Large intestine (tissue), 3 donors: ENCODE data around the gene GM2A. TPM values are rescaled to one million over a fixed set of nuclear protein-coding genes. Genes with fewer than 3 reads are reported as not detected.

Source experiments
- DNase-seq, 2 donors: peaks; one replicate each; pipeline versions ENCODE4 v3.0.0 to v3.0.0-alpha.2; 2013
- H3K27ac ChIP-seq: one replicate; pipeline ENCODE4 v1.5.1; 2013; ENCODE audit warnings: low read length
- H3K27me3 ChIP-seq: 2 replicates; pipeline ENCODE4 v1.6.1; 2013; ENCODE audit warnings: low read length; ENCODE audit not compliant: control insufficient read depth, insufficient read depth
- H3K36me3 ChIP-seq: 2 replicates; pipeline ENCODE4 v1.6.1; 2013; ENCODE audit warnings: low read length; ENCODE audit not compliant: control insufficient read depth, insufficient read depth
- H3K4me1 ChIP-seq: one replicate; pipeline ENCODE4 v1.6.1; 2013; ENCODE audit warnings: low read length; ENCODE audit not compliant: control insufficient read depth, insufficient read depth
- H3K4me3 ChIP-seq: one replicate; pipeline ENCODE4 v1.5.1; 2013; ENCODE audit warnings: low read length
- H3K9me3 ChIP-seq: one replicate; pipeline ENCODE4 v1.6.1; 2013; ENCODE audit warnings: mild to moderate bottlenecking, low read depth, low read length, moderate library complexity; ENCODE audit not compliant: control insufficient read depth
- WGBS: methylation state at CpG from one replicate; pipeline ENCODE4 v1.1.5; 2013; ENCODE audit warnings: low lambda C conversion rate; ENCODE audit not compliant: insufficient coverage; 5-methylcytosine and 5-hydroxymethylcytosine counted together
- polyA plus RNA-seq: library from polyadenylated mRNA; unstranded; fragments of 120-200 nt; gene quantifications from one replicate; pipeline ENCODE4 v1.2.1, GENCODE V29; 2013

GM2A gene
- polyA plus RNA-seq, 1 donor = 18.7 TPM

- H3K9me3 ChIP-seq = no peaks in the 10 kb centered on the region
- DNase-seq = no peak
- WGBS = no CpG with 5 or more reads among the region's 4 CpGs
- H3K27me3 ChIP-seq = no peaks in the 10 kb centered on the region
- no peaks in the 10 kb centered on the region for H3K4me1 ChIP-seq
- H3K27ac ChIP-seq = no peak overlapping the region
- H3K36me3 ChIP-seq = no peaks in the 10 kb centered on the region
- H3K4me3 ChIP-seq = no peak overlapping the region
These were observed 30.3 kb downstream of the GM2A start for GRCh38 chr5:151283120-151283825.

GRCh38 chr5:151284392-151284967 is 31.5 kb downstream of the GM2A start:
- no peak overlapping the region for H3K27ac ChIP-seq
- no peaks in the 10 kb centered on the region for H3K4me1 ChIP-seq
- no peaks in the 10 kb centered on the region for H3K36me3 ChIP-seq
- WGBS = 92% methylated on average over 2 of the region's 8 CpGs
- DNase-seq = no peak
- no peaks in the 10 kb centered on the region for H3K27me3 ChIP-seq
- no peak overlapping the region for H3K4me3 ChIP-seq
- no peaks in the 10 kb centered on the region for H3K9me3 ChIP-seq

GRCh38 chr5:151285683-151286082 is 32.7 kb downstream of the GM2A start:
- no peaks in the 10 kb centered on the region for H3K9me3 ChIP-seq
- no peak for DNase-seq
- H3K4me1 ChIP-seq = no peaks in the 10 kb centered on the region
- H3K27me3 ChIP-seq = no peaks in the 10 kb centered on the region
- no peak overlapping the region for H3K4me3 ChIP-seq
- no peaks in the 10 kb centered on the region for H3K36me3 ChIP-seq
- WGBS = no CpG with 5 or more reads among the region's 5 CpGs
- no peak overlapping the region for H3K27ac ChIP-seq

- Histone ChIP-seq H3K27ac (no peak overlapping the region), H3K27me3 (no peaks in the 10 kb centered on the region), H3K4me3 (no peak overlapping the region), H3K36me3 (no peaks in the 10 kb centered on the region), H3K9me3 (no peaks in the 10 kb centered on the region), H3K4me1 (no peaks in the 10 kb centered on the region)
- WGBS = no CpG with 5 or more reads among the region's 1 CpG
- no peak for DNase-seq
These were observed 33.3 kb downstream of the GM2A start for GRCh38 chr5:151286246-151286645.

- Histone ChIP-seq H3K36me3 (no peaks in the 10 kb centered on the region), H3K9me3 (no peaks in the 10 kb centered on the region), H3K4me1 (no peaks in the 10 kb centered on the region), H3K27me3 (no peaks in the 10 kb centered on the region), H3K4me3 (no peak overlapping the region), H3K27ac (no peak overlapping the region)
- DNase-seq = peak; percentile 14 to 57
- WGBS = no CpG with 5 or more reads among the region's 2 CpGs
These were observed 35.2 kb downstream of the GM2A start for GRCh38 chr5:151288180-151288579.

- Histone ChIP-seq H3K9me3 (no peaks in the 10 kb centered on the region), H3K36me3 (no peaks in the 10 kb centered on the region), H3K4me1 (no peaks in the 10 kb centered on the region), H3K27me3 (peaks cover 2% of the 10 kb centered on the region), H3K4me3 (no peak overlapping the region), H3K27ac (no peak overlapping the region)
- 85% methylated on average over 2 of the region's 4 CpGs for WGBS
- DNase-seq = no peak
These were observed 40.6 kb downstream of the GM2A start for GRCh38 chr5:151293624-151294023.

- 80% methylated on average over 2 of the region's 5 CpGs for WGBS
- DNase-seq = no peak
- Histone ChIP-seq H3K27me3 (peaks cover 7% of the 10 kb centered on the region), H3K4me1 (no peaks in the 10 kb centered on the region), H3K36me3 (no peaks in the 10 kb centered on the region), H3K9me3 (no peaks in the 10 kb centered on the region), H3K4me3 (no peak overlapping the region), H3K27ac (no peak overlapping the region)
These were observed 42.2 kb downstream of the GM2A start for GRCh38 chr5:151295138-151295537.

- H3K9me3 ChIP-seq = no peaks in the 10 kb centered on the region
- DNase-seq = no peak
- H3K4me1 ChIP-seq = no peaks in the 10 kb centered on the region
- H3K4me3 ChIP-seq = no peak overlapping the region
- H3K27me3 ChIP-seq = peaks cover 7% of the 10 kb centered on the region
- H3K27ac ChIP-seq = no peak overlapping the region
- H3K36me3 ChIP-seq = no peaks in the 10 kb centered on the region
- WGBS = no CpG with 5 or more reads among the region's 7 CpGs
These were observed 42.9 kb downstream of the GM2A start for GRCh38 chr5:151295791-151296477.

- no CpG with 5 or more reads among the region's 1 CpG for WGBS
- no peak for DNase-seq
- H3K27ac ChIP-seq = no peak overlapping the region
- H3K27me3 ChIP-seq = peaks cover 12% of the 10 kb centered on the region
- no peak overlapping the region for H3K4me3 ChIP-seq
- H3K9me3 ChIP-seq = no peaks in the 10 kb centered on the region
- no peaks in the 10 kb centered on the region for H3K4me1 ChIP-seq
- no peaks in the 10 kb centered on the region for H3K36me3 ChIP-seq
These were observed 43.5 kb downstream of the GM2A start for GRCh38 chr5:151296478-151296830.

- no peak for DNase-seq
- no peaks in the 10 kb centered on the region for H3K36me3 ChIP-seq
These were observed 44.0 kb downstream of the GM2A start for GRCh38 chr5:151296974-151297373.

More at GRCh38 chr5:151296974-151297373, 44.0 kb downstream of the GM2A start:
- no peaks in the 10 kb centered on the region for H3K9me3 ChIP-seq
- H3K27ac ChIP-seq = no peak overlapping the region
- peaks cover 14% of the 10 kb centered on the region for H3K27me3 ChIP-seq
- no peak overlapping the region for H3K4me3 ChIP-seq
- no peaks in the 10 kb centered on the region for H3K4me1 ChIP-seq
- WGBS = no CpG with 5 or more reads among the region's 2 CpGs
